A549 (cell line): Measurements from ENCODE around the gene RGS17. TPM values are rescaled to one million over a fixed set of nuclear protein-coding genes. Genes with fewer than 3 reads are reported as not detected.

Experiments
- ATAC-seq, 2 experiments: fragments of 200-7000 bp in 1 of 2; fragments of >200 bp in 1 of 2; cut with Nextera tagmentation in 1 of 2; cut with Tn5 transposase in 1 of 2; 3 replicates each; pipeline versions ENCODE4 v1.8.0 to v1.9.1; 2018 to 2020; ENCODE audit warnings: mild to moderate bottlenecking in 1 of 2, moderate library complexity in 1 of 2
- CTCF ChIA-PET: fragments of 300-600 bp; sonication (Branson Sonifier 250); formaldehyde crosslinking; extraction: SDS; loops from one replicate; lab custom pipeline; 2021; ENCODE audit warnings: antibody characterized with exemption, inconsistent platforms; lab: Yijun Ruan, JAX
- POLR2A ChIA-PET: fragments of 350-600 bp; formaldehyde crosslinking; extraction: SDS; loops from one replicate; lab custom pipeline; 2021; ENCODE audit warnings: antibody characterized with exemption, inconsistent platforms; lab: Yijun Ruan, JAX
- DNase-seq, 2 experiments: peaks; one replicate each; pipeline versions ENCODE4 v3.0.0 to v3.0.0-alpha.2; 2011 to 2016; ENCODE audit warnings: low read depth in 1 of 2, low spot score in 1 of 2
- FAIRE-seq: peaks from 2 replicates; lab custom pipeline; 2011; peaks lifted over from hg19 to GRCh38; lab: Jason Lieb, UNC
- H3K27ac ChIP-seq, 2 experiments: fragments of >200 bp; sonication (Bioruptor Twin); formaldehyde crosslinking; 3 replicates each; pipeline ENCODE4 v1.5.1; 2016 to 2017
- H3K4me1 ChIP-seq: fragments of >200 bp; sonication (Bioruptor Twin); formaldehyde crosslinking; 3 replicates; pipeline ENCODE4 v1.6.1; 2016
- H3K4me2 ChIP-seq: fragments of >200 bp; sonication (Bioruptor Twin); formaldehyde crosslinking; 3 replicates; pipeline ENCODE4 v1.6.1; 2016
- H3K4me3 ChIP-seq: fragments of >200 bp; sonication (Bioruptor Twin); formaldehyde crosslinking; 3 replicates; pipeline ENCODE4 v1.5.1; 2016
- H3K9me3 ChIP-seq: fragments of >200 bp; sonication (Bioruptor Twin); formaldehyde crosslinking; 3 replicates; pipeline ENCODE4 v1.6.1; 2016
- ATOH8 ChIP-seq: fragments of 250-450 bp; sonication (Bioruptor Pico); IDR thresholded peaks from 2 replicates; pipeline ENCODE4 v1.5.0; 2020; ENCODE audit warnings: low read depth, mild to moderate bottlenecking, moderate library complexity
- BHLHE40 ChIP-seq: IDR thresholded peaks from 2 replicates; pipeline ENCODE4 v1.6.1; 2012; ENCODE audit warnings: low read depth, low read length, inconsistent platforms
- CBX2 ChIP-seq: fragments of 200-600 bp; sonication (generic); IDR thresholded peaks from 2 replicates; pipeline ENCODE4 v1.6.1; 2016; ENCODE audit warnings: low read depth, mild to moderate bottlenecking, borderline replicate concordance
- CHD4 ChIP-seq: fragments of 200-600 bp; sonication (generic); IDR thresholded peaks from 2 replicates; pipeline ENCODE4 v1.6.1; 2016; ENCODE audit warnings: antibody characterized with exemption, mild to moderate bottlenecking, borderline replicate concordance
- CTCF ChIP-seq: fragments of >200 bp; sonication (Bioruptor Twin); formaldehyde crosslinking; IDR thresholded peaks from 3 replicates; pipeline ENCODE4 v1.5.1; 2016
- EHF ChIP-seq: fragments of 250-450 bp; sonication (Bioruptor Pico); IDR thresholded peaks from 2 replicates; pipeline ENCODE4 v1.5.0; 2020; ENCODE audit warnings: mild to moderate bottlenecking
- EHMT2 ChIP-seq: fragments of 200-600 bp; sonication (generic); IDR thresholded peaks from 2 replicates; pipeline ENCODE4 v1.6.1; 2016; ENCODE audit warnings: antibody characterized with exemption, low read depth, mild to moderate bottlenecking, moderate library complexity
- EP300 ChIP-seq, 2 experiments: fragments of >200 bp; sonication (Bioruptor Twin); formaldehyde crosslinking; IDR thresholded peaks; 2 replicates in 1 of 2; 3 replicates in 1 of 2; pipeline ENCODE4 v1.6.1; 2016 to 2017
- ESRRA ChIP-seq: fragments of 150-350 bp; IDR thresholded peaks from 2 replicates; pipeline ENCODE4 v1.6.1; 2014; ENCODE audit warnings: mild to moderate bottlenecking, low read length, borderline replicate concordance
- FOSL2 ChIP-seq, 2 experiments: fragments of 450-650 bp in 1 of 2; fragments of >200 bp in 1 of 2; sonication (Bioruptor Twin) in 1 of 2; formaldehyde crosslinking; IDR thresholded peaks; 2 replicates each; pipeline versions ENCODE4 v1.5.0 to v1.6.1; 2016 to 2020; ENCODE audit warnings: mild to moderate bottlenecking in 1 of 2, moderate library complexity in 1 of 2
- FOXS1 ChIP-seq: fragments of 250-450 bp; sonication (Bioruptor Pico); IDR thresholded peaks from 2 replicates; pipeline ENCODE4 v1.5.0; 2020; ENCODE audit warnings: mild to moderate bottlenecking, moderate library complexity
- GATA3 ChIP-seq: IDR thresholded peaks from 2 replicates; pipeline ENCODE4 v1.6.1; 2012; ENCODE audit warnings: borderline replicate concordance
- HDAC2 ChIP-seq: fragments of 200-600 bp; sonication (generic); IDR thresholded peaks from 2 replicates; pipeline ENCODE4 v1.6.1; 2016
- HES2 ChIP-seq: fragments of >200 bp; sonication (Bioruptor Twin); formaldehyde crosslinking; IDR thresholded peaks from 2 replicates; pipeline ENCODE4 v1.6.1; 2016
- HEYL ChIP-seq: fragments of 250-450 bp; sonication (Bioruptor Pico); IDR thresholded peaks from 2 replicates; pipeline ENCODE4 v1.8.0; 2021; ENCODE audit warnings: mild to moderate bottlenecking, moderate library complexity
- HOXA7 ChIP-seq: fragments of 250-450 bp; sonication (Bioruptor Pico); IDR thresholded peaks from 2 replicates; pipeline ENCODE4 v1.5.0; 2020; ENCODE audit warnings: mild to moderate bottlenecking, moderate library complexity
- HOXB13 ChIP-seq: fragments of 250-450 bp; sonication (Bioruptor Pico); IDR thresholded peaks from 2 replicates; pipeline ENCODE4 v1.5.0; 2020; ENCODE audit warnings: low read depth, mild to moderate bottlenecking, moderate library complexity
- JUN ChIP-seq, 2 experiments: fragments of >200 bp; sonication (Bioruptor Twin); formaldehyde crosslinking; IDR thresholded peaks; 2 replicates in 1 of 2; 3 replicates in 1 of 2; pipeline ENCODE4 v1.6.1; 2016 to 2017
- MYC ChIP-seq: IDR thresholded peaks from 2 replicates; pipeline ENCODE4 v1.6.1; 2012; ENCODE audit warnings: mild to moderate bottlenecking, inconsistent platforms, low read length, improper control_type of control experiment, borderline replicate concordance
- NR3C1 ChIP-seq: fragments of >200 bp; sonication (Bioruptor Twin); formaldehyde crosslinking; IDR thresholded peaks from 3 replicates; pipeline ENCODE4 v1.6.1; 2017
- POLR2AphosphoS2 ChIP-seq: conservative IDR thresholded peaks from 2 replicates; pipeline ENCODE4 v1.6.1; 2012; ENCODE audit warnings: low read length, improper control_type of control experiment, inconsistent platforms
- RAD21 ChIP-seq, 2 experiments: fragments of >200 bp in 1 of 2; sonication (Bioruptor Twin) in 1 of 2; formaldehyde crosslinking in 1 of 2; IDR thresholded peaks in 1 of 2; conservative IDR thresholded peaks in 1 of 2; 2 replicates in 1 of 2; 3 replicates in 1 of 2; pipeline ENCODE4 v1.6.1; 2012 to 2018; ENCODE audit warnings: inconsistent platforms in 1 of 2
- RARB ChIP-seq: fragments of 250-450 bp; sonication (Bioruptor Pico); IDR thresholded peaks from 2 replicates; pipeline ENCODE4 v1.8.0; 2021; ENCODE audit warnings: mild to moderate bottlenecking, moderate library complexity
- RCOR1 ChIP-seq: fragments of 150-350 bp; IDR thresholded peaks from 2 replicates; pipeline ENCODE4 v1.6.1; 2014; ENCODE audit warnings: antibody characterized with exemption, low read length, low read depth
- RFX5 ChIP-seq: fragments of 450-650 bp; IDR thresholded peaks from 2 replicates; pipeline ENCODE4 v1.7.1; 2014; ENCODE audit warnings: antibody characterized with exemption, mild to moderate bottlenecking, moderate library complexity
- TP53 ChIP-seq: fragments of 250-450 bp; sonication (Bioruptor Pico); IDR thresholded peaks from 2 replicates; pipeline ENCODE4 v1.5.0; 2021; ENCODE audit warnings: mild to moderate bottlenecking, moderate library complexity
- ZC3H11A ChIP-seq: fragments of 450-650 bp; IDR thresholded peaks from 2 replicates; pipeline ENCODE4 v1.6.1; 2014; ENCODE audit warnings: antibody characterized with exemption, mild to moderate bottlenecking
- WGBS: methylation state at CpG from one replicate; pipeline ENCODE4 v1.1.6; 2017; ENCODE audit errors: missing lambda C conversion rate; 5-methylcytosine and 5-hydroxymethylcytosine counted together
- polyA plus RNA-seq, 4 experiments: library from polyadenylated mRNA; depleted of rRNA in 3 of 4; stranded (reverse); fragments of >200 nt; fragmentation: RNase III in 1 of 4; extraction: RNeasy Plus Mini Kit Qiagen cat#74134 plus additional on column Dnase treatment in 1 of 4; gene quantifications; 2 replicates in 3 of 4; 3 replicates in 1 of 4; pipeline ENCODE4 v1.2.3, GENCODE V29; 2011 to 2017

RGS17 gene
- polyA plus RNA-seq, 2 of the 4 experiments (the other 2 are of a cell fraction) = 3.2 to 9.8 TPM

- no peak for ATAC-seq
- ChIA-PET CTCF (interaction anchor here (0.6 to 1.3 kb wide), 5 partner anchors 12 to 1465 kb away, joined by 3 to 4 read pairs (median 3); no protein-coding TSS in a partner anchor), POLR2A (no interaction called here)
- Histone ChIP-seq H3K4me2 (peak overlapping the region; percentile 90; the same call in 2 of the 3 replicates), H3K4me1 (peaks cover 46% of the 10 kb centered on the region), H3K9me3 (no peaks in the 10 kb centered on the region), H3K4me3 (no peak overlapping the region), H3K27ac (no peak overlapping the region)
- no peak for FAIRE-seq
- WGBS = 16% methylated on average over 1 of the region's 1 CpG
- TF ChIP-seq RARB (CRISPR knock-in tag) (no peak), FOSL2 (IDR thresholded peaks at IDR 0.05) (no peak), FOSL2 (CRISPR knock-in tag; IDR thresholded peaks at IDR 0.05) (no peak), HDAC2 (no peak), EP300 (IDR thresholded peaks at IDR 0.05) (no peak), BHLHE40 (no peak), HOXB13 (no peak), CHD4 (no peak), EHMT2 (no peak), HOXA7 (CRISPR knock-in tag) (no peak), NR3C1 (no peak), CBX2 (no peak), RCOR1 (no peak), EHF (CRISPR knock-in tag) (no peak), RAD21 (conservative IDR thresholded peaks at IDR 0.05 in 1 of 2, IDR thresholded peaks at IDR 0.05 in 1 of 2) (no peak), GATA3 (no peak)
- DNase-seq = no peak
Observed at GRCh38 chr6:152979116-152979515, 152.0 kb downstream of the RGS17 start.

- Histone ChIP-seq H3K9me3 (no peaks in the 10 kb centered on the region), H3K4me2 (peak overlapping the region; percentile 90; the same call in 2 of the 3 replicates), H3K4me1 (peaks cover 46% of the 10 kb centered on the region), H3K27ac (no peak overlapping the region), H3K4me3 (no peak overlapping the region)
- no peak for DNase-seq
- WGBS = 70% methylated on average over 3 of the region's 3 CpGs
- TF ChIP-seq TP53 (CRISPR knock-in tag) = no peak
- TF ChIP-seq RFX5 = no peak
- no peak for TF ChIP-seq HDAC2
- no peak for TF ChIP-seq GATA3
- TF ChIP-seq BHLHE40 = no peak
- no peak for TF ChIP-seq HES2
- no peak for TF ChIP-seq POLR2AphosphoS2
- TF ChIP-seq RAD21 (conservative IDR thresholded peaks at IDR 0.05 in 1 of 2, IDR thresholded peaks at IDR 0.05 in 1 of 2) = no peak
- no peak for TF ChIP-seq HOXA7 (CRISPR knock-in tag)
- TF ChIP-seq ESRRA = no peak
- TF ChIP-seq ATOH8 (CRISPR knock-in tag) = no peak
- no peak for TF ChIP-seq JUN (IDR thresholded peaks at IDR 0.05)
- no peak for TF ChIP-seq HOXB13
- no peak for TF ChIP-seq HEYL (CRISPR knock-in tag)
- TF ChIP-seq MYC = no peak
- TF ChIP-seq FOXS1 = no peak
- no peak for TF ChIP-seq CHD4
- no peak for TF ChIP-seq ZC3H11A
- TF ChIP-seq EHMT2 = no peak
- TF ChIP-seq CTCF = no peak
- ChIA-PET POLR2A (no interaction called here), CTCF (interaction anchor here (0.8 to 1.3 kb wide), 3 partner anchors 11 to 22 kb away, joined by 3 to 4 read pairs (median 3); no protein-coding TSS in a partner anchor)
- FAIRE-seq = no peak
- ATAC-seq = no peak
Observed at GRCh38 chr6:152978058-152978457, 153.0 kb downstream of the RGS17 start.
